GM12878 (cell line): Measurements from ENCODE around the gene FOXL1. TPM values are rescaled to one million over a fixed set of nuclear protein-coding genes. Genes with fewer than 3 reads are reported as not detected.

ENCODE experiments used
- ATAC-seq: fragments of 200-7000 bp; cut with Tn5 transposase; 3 replicates; pipeline ENCODE4 v1.9.1; 2020; ENCODE audit warnings: mild to moderate bottlenecking, moderate library complexity
- BruUV-seq: library from RNA; stranded (reverse); fragments of 400-500 nt; replicated peaks from 2 replicates; lab custom pipeline; 2021; lab: Mats Ljungman, UMichigan
- CTCF ChIA-PET: fragments of 300-600 bp; sonication (Branson Sonifier 250); formaldehyde crosslinking; extraction: SDS; loops from one replicate; lab custom pipeline; 2021; ENCODE audit warnings: inconsistent platforms; lab: Yijun Ruan, JAX
- POLR2A ChIA-PET: fragments of 350-600 bp; formaldehyde crosslinking; extraction: SDS; loops from one replicate; lab custom pipeline; 2021; ENCODE audit warnings: inconsistent platforms; lab: Charles Lee
- RAD21 ChIA-PET: fragments of 300-600 bp; sonication (Branson Sonifier 250); formaldehyde crosslinking; loops from one replicate; lab custom pipeline; 2023; ENCODE audit warnings: antibody characterized with exemption; ENCODE audit not compliant: unreplicated experiment; lab: Charles Lee
- SMC1A ChIA-PET: fragments of 300-600 bp; sonication (Branson Sonifier 250); formaldehyde crosslinking; loops from one replicate; lab custom pipeline; 2023; ENCODE audit not compliant: unreplicated experiment, uncharacterized antibody; lab: Charles Lee
- DNase-seq: peaks from one replicate; pipeline ENCODE4 v3.0.0-alpha.2; 2011; ENCODE audit warnings: low read depth, low spot score
- FAIRE-seq: peaks from 3 replicates; lab custom pipeline; 2011; peaks lifted over from hg19 to GRCh38; lab: Jason Lieb, UNC
- H2AFZ ChIP-seq: 2 replicates; pipeline ENCODE4 v1.6.0; 2011; ENCODE audit warnings: low read depth, low read length, control low read depth; ENCODE audit not compliant: control insufficient read depth
- H3K27ac ChIP-seq: 2 replicates; pipeline ENCODE4 v1.5.1; 2011; ENCODE audit warnings: control low read depth; ENCODE audit not compliant: control insufficient read depth, insufficient read depth
- H3K27me3 ChIP-seq, 2 experiments: replicated peaks in 1 of 2; 2 replicates each; pipeline versions ENCODE4 v1.6.0 to v1.6.1; 2011; ENCODE audit warnings: low read length in 1 of 2; ENCODE audit not compliant: control insufficient read depth in 2 of 2, insufficient read depth in 2 of 2
- H3K36me3 ChIP-seq, 2 experiments: 2 replicates each; pipeline ENCODE4 v1.5.1; 2011; ENCODE audit warnings: low read length in 1 of 2; ENCODE audit not compliant: control insufficient read depth in 2 of 2, insufficient read depth in 2 of 2
- H3K4me1 ChIP-seq: 2 replicates; pipeline ENCODE4 v1.6.1; 2011; ENCODE audit warnings: mild to moderate bottlenecking, low read length, moderate library complexity, mixed read lengths; ENCODE audit not compliant: control insufficient read depth, insufficient read depth
- H3K4me2 ChIP-seq: 2 replicates; pipeline ENCODE4 v1.6.0; 2011; ENCODE audit warnings: control low read depth; ENCODE audit not compliant: control insufficient read depth, insufficient read depth
- H3K4me3 ChIP-seq: fragments of 200-600 bp; sonication (generic); 2 replicates; pipeline ENCODE4 v1.5.1; 2016
- H3K79me2 ChIP-seq: 2 replicates; pipeline ENCODE4 v1.6.0; 2011; ENCODE audit warnings: low read length; ENCODE audit not compliant: control insufficient read depth, insufficient read depth
- H3K9ac ChIP-seq: 2 replicates; pipeline ENCODE4 v1.8.0; 2011; ENCODE audit warnings: low read length, control low read depth, mixed read lengths; ENCODE audit not compliant: control insufficient read depth, insufficient read depth
- H3K9me3 ChIP-seq: replicated peaks from 3 replicates; pipeline ENCODE4 v1.5.1; 2011; ENCODE audit warnings: mild to moderate bottlenecking, low read length; ENCODE audit not compliant: control insufficient read depth, insufficient read depth
- H4K20me1 ChIP-seq: 2 replicates; pipeline ENCODE4 v1.6.0; 2011; ENCODE audit not compliant: control insufficient read depth, insufficient read depth
- DPF2 ChIP-seq: fragments of 450-650 bp; IDR thresholded peaks from 2 replicates; pipeline ENCODE4 v1.6.1; 2017; ENCODE audit warnings: mild to moderate bottlenecking
- MYB ChIP-seq: fragments of 150-350 bp; IDR thresholded peaks from 2 replicates; pipeline ENCODE4 v1.6.1; 2014; ENCODE audit warnings: mild to moderate bottlenecking, low read depth, low read length, borderline replicate concordance
- NBN ChIP-seq: fragments of 450-650 bp; IDR thresholded peaks from 2 replicates; pipeline ENCODE4 v1.6.1; 2016
- NFIC ChIP-seq: IDR thresholded peaks from 2 replicates; pipeline ENCODE4 v1.6.1; 2012; ENCODE audit warnings: low read depth, mild to moderate bottlenecking, inconsistent platforms, low read length, moderate library complexity
- NFXL1 ChIP-seq: fragments of 450-650 bp; IDR thresholded peaks from 2 replicates; pipeline ENCODE4 v1.6.1; 2017; ENCODE audit warnings: antibody characterized with exemption, mild to moderate bottlenecking, borderline replicate concordance
- PAX5 ChIP-seq: IDR thresholded peaks from 2 replicates; pipeline ENCODE4 v1.6.1; 2011; ENCODE audit warnings: low read depth, low read length, borderline replicate concordance
- TAF1 ChIP-seq: IDR thresholded peaks from 2 replicates; pipeline ENCODE4 v1.6.1; 2011; ENCODE audit warnings: mild to moderate bottlenecking, low read depth, low read length, borderline replicate concordance
- ZNF207 ChIP-seq: fragments of 450-650 bp; IDR thresholded peaks from 2 replicates; pipeline ENCODE4 v1.6.1; 2014; ENCODE audit warnings: antibody characterized with exemption, mild to moderate bottlenecking, borderline replicate concordance
- ZNF217 ChIP-seq: fragments of 450-650 bp; IDR thresholded peaks from 2 replicates; pipeline ENCODE4 v1.6.1; 2017; ENCODE audit warnings: antibody characterized with exemption, mild to moderate bottlenecking
- WGBS: methylation state at CpG from one replicate; pipeline ENCODE4 v1.1.6; 2016; ENCODE audit warnings: low lambda C conversion rate; ENCODE audit not compliant: insufficient replicate concordance, insufficient coverage; ENCODE audit errors: missing lambda C conversion rate; 5-methylcytosine and 5-hydroxymethylcytosine counted together
- in situ Hi-C: fragments of 300-500 bp; cut with MboI; formaldehyde crosslinking; loops from 9 replicates; pipeline ENCODE4 v1.14.3; 2018; ENCODE audit warnings: mixed read lengths
- intact Hi-C: fragments of 100-400 bp; cut with micrococcal nuclease; formaldehyde crosslinking; loops from one replicate; pipeline ENCODE4 v1.14.2; 2022; ENCODE audit not compliant: unreplicated experiment
- polyA plus RNA-seq, 11 experiments: library from polyadenylated mRNA; depleted of rRNA in 4 of 11; unstranded in 6 of 11; stranded (reverse) in 5 of 11; fragments of >200 nt; fragmentation: Nextera tagmentation in 4 of 11; fragmentation: Illumina TruSeq in 1 of 11; extraction: Ambion mirVana in 4 of 11; extraction: Trizol in 1 of 11; gene quantifications; 1 replicate in 1 of 11; 2 replicates in 10 of 11; pipeline versions ENCODE4 v1.2.1 to v1.2.3, GENCODE V29; 2011 to 2016; ENCODE audit warnings: inconsistent platforms in 2 of 11, missing spikeins in 2 of 11, low read depth in 1 of 11
- total RNA-seq, 4 experiments: library from RNA; depleted of rRNA in 3 of 4; stranded (reverse); fragments of >200 nt in 3 of 4; fragmentation: Illumina TruSeq in 1 of 4; extraction: Trizol in 1 of 4; gene quantifications; 2 replicates each; pipeline versions ENCODE4 v1.2.1 to v1.2.3, GENCODE V29; 2013 to 2021
- TF ChIP-seq, protein P1 (sequence below): IDR thresholded peaks from 2 replicates; pipeline ENCODE4 v1.6.1; 2011; ENCODE audit warnings: low read depth, low read length, improper control_type of control experiment, borderline replicate concordance
- TF ChIP-seq, protein P2 (sequence below): fragments of 450-650 bp; IDR thresholded peaks from 2 replicates; pipeline ENCODE4 v1.6.1; 2017; ENCODE audit warnings: mild to moderate bottlenecking, moderate library complexity
- TF ChIP-seq, protein P3 (sequence below): IDR thresholded peaks from 2 replicates; pipeline ENCODE4 v1.6.1; 2011; ENCODE audit warnings: mild to moderate bottlenecking, low read depth, low read length, moderate library complexity; ENCODE audit not compliant: insufficient replicate concordance
- TF ChIP-seq, protein P4 (sequence below): fragments of 450-650 bp; conservative IDR thresholded peaks from 2 replicates; pipeline ENCODE4 v1.6.1; 2017; ENCODE audit warnings: mild to moderate bottlenecking, moderate library complexity

FOXL1 gene
- total and polyA plus RNA-seq, 10 of the 15 experiments (the other 5 are each of a cell fraction or from before 2014, with no cell fraction given), result 0.05 TPM; not detected in 9

DNA sequence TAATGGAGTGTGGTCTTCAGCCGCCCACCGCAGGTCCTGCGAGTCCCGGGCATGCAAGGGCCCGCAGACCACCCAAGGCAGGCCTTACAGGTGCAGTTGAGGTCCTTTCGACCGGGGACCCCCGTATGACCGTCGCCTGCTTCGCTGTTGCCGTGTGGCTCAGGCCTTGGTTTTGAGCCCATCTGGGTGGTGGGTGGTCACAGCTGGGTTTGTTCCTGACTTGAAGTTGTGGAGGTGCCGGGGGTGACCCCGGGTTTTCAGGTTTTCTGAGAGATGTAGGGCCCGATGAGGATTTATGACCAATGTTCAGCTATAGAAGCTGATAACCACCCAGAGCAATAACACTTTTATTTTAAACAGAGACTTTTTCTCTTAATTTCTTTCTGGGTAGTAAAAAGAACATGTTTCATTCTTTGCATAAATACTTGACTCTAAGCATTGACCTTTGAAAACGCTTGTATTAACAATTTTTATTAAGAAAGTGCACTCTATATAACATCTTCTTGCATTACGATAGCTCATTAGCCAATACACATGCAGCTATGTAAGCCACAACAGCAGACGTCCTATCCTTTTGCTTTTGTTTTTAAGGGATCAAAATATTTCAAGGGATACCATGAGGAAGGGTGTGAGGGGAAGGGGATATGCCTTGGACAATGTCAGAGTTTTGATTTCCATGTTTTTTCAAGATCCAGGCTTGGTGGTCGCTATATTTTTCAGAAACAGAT is 1.9 kb downstream of the FOXL1 start (continued):
- TF ChIP-seq, protein P1, sequence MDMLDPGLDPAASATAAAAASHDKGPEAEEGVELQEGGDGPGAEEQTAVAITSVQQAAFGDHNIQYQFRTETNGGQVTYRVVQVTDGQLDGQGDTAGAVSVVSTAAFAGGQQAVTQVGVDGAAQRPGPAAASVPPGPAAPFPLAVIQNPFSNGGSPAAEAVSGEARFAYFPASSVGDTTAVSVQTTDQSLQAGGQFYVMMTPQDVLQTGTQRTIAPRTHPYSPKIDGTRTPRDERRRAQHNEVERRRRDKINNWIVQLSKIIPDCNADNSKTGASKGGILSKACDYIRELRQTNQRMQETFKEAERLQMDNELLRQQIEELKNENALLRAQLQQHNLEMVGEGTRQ, result no peak
- TF ChIP-seq, all 136 proteins: peak for 0

DNA sequence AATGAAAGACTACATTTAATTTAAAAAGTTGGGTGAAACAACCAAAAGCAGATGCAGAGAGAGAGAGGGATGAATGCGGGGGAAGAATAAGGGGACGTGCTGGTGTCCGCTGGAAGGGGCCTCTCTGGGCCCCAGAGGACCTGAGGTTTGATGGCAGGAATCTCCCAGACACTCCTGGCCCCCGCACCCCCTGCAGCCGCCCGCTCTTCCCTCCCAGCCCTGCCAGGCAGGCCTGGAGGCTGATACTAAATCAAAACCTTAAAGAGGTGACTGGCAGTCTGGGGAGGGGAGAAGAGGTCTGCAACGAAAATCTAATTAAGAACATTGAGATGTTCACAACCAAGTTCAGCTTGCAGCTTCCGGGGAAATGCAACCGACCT is 2.4 kb downstream of the FOXL1 start:
- H3K79me2 ChIP-seq, result no peaks in the 10 kb centered on the region
- no peaks in the 10 kb centered on the region for H3K36me3 ChIP-seq
- FAIRE-seq, result no peak
- peaks cover 0 to 4% of the 10 kb centered on the region in 2 experiments; a peak in 3 of 4 replicates for H3K27me3 ChIP-seq
- no peaks in the 10 kb centered on the region for H3K9me3 ChIP-seq
- H3K9ac ChIP-seq, result no peak overlapping the region
- ATAC-seq, result no peak
- H2AFZ ChIP-seq, result no peak overlapping the region
- no peaks in the 10 kb centered on the region for H4K20me1 ChIP-seq
- CTCF ChIA-PET, result no interaction called here
- H3K4me2 ChIP-seq, result no peak overlapping the region
- RAD21 ChIA-PET, result interaction anchor here (1.0 kb wide), 1 partner anchor 76 kb away, joined by 3 read pairs; no protein-coding TSS in a partner anchor
- WGBS, result 32% methylated on average over 9 of the region's 9 CpGs
- DNase-seq, result no peak
- POLR2A ChIA-PET, result no interaction called here
- H3K4me1 ChIP-seq, result no peaks in the 10 kb centered on the region
- SMC1A ChIA-PET, result interaction anchor here (1.4 to 1.8 kb wide), 2 partner anchors 10 to 16 kb away, joined by 3 to 7 read pairs; no protein-coding TSS in a partner anchor
- no peak overlapping the region for H3K4me3 ChIP-seq
- BruUV-seq, result no TSS peak
- no peak overlapping the region for H3K27ac ChIP-seq
- in situ Hi-C loops (no loop called here), intact Hi-C loops (no loop called here)
- TF ChIP-seq, protein P2, sequence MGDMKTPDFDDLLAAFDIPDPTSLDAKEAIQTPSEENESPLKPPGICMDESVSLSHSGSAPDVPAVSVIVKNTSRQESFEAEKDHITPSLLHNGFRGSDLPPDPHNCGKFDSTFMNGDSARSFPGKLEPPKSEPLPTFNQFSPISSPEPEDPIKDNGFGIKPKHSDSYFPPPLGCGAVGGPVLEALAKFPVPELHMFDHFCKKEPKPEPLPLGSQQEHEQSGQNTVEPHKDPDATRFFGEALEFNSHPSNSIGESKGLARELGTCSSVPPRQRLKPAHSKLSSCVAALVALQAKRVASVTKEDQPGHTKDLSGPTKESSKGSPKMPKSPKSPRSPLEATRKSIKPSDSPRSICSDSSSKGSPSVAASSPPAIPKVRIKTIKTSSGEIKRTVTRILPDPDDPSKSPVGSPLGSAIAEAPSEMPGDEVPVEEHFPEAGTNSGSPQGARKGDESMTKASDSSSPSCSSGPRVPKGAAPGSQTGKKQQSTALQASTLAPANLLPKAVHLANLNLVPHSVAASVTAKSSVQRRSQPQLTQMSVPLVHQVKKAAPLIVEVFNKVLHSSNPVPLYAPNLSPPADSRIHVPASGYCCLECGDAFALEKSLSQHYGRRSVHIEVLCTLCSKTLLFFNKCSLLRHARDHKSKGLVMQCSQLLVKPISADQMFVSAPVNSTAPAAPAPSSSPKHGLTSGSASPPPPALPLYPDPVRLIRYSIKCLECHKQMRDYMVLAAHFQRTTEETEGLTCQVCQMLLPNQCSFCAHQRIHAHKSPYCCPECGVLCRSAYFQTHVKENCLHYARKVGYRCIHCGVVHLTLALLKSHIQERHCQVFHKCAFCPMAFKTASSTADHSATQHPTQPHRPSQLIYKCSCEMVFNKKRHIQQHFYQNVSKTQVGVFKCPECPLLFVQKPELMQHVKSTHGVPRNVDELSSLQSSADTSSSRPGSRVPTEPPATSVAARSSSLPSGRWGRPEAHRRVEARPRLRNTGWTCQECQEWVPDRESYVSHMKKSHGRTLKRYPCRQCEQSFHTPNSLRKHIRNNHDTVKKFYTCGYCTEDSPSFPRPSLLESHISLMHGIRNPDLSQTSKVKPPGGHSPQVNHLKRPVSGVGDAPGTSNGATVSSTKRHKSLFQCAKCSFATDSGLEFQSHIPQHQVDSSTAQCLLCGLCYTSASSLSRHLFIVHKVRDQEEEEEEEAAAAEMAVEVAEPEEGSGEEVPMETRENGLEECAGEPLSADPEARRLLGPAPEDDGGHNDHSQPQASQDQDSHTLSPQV, result no peak
- TF ChIP-seq, protein P3, sequence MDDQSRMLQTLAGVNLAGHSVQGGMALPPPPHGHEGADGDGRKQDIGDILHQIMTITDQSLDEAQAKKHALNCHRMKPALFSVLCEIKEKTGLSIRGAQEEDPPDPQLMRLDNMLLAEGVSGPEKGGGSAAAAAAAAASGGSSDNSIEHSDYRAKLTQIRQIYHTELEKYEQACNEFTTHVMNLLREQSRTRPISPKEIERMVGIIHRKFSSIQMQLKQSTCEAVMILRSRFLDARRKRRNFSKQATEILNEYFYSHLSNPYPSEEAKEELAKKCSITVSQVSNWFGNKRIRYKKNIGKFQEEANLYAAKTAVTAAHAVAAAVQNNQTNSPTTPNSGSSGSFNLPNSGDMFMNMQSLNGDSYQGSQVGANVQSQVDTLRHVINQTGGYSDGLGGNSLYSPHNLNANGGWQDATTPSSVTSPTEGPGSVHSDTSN, result no peak
- no peak for TF ChIP-seq DPF2
- TF ChIP-seq NBN, result no peak
- no peak for TF ChIP-seq NFIC
- no peak for TF ChIP-seq ZNF207
- TF ChIP-seq NFXL1, result no peak
- TF ChIP-seq TAF1, result no peak
- TF ChIP-seq ZNF217, result no peak
- TF ChIP-seq PAX5, result no peak
- TF ChIP-seq, protein P4, sequence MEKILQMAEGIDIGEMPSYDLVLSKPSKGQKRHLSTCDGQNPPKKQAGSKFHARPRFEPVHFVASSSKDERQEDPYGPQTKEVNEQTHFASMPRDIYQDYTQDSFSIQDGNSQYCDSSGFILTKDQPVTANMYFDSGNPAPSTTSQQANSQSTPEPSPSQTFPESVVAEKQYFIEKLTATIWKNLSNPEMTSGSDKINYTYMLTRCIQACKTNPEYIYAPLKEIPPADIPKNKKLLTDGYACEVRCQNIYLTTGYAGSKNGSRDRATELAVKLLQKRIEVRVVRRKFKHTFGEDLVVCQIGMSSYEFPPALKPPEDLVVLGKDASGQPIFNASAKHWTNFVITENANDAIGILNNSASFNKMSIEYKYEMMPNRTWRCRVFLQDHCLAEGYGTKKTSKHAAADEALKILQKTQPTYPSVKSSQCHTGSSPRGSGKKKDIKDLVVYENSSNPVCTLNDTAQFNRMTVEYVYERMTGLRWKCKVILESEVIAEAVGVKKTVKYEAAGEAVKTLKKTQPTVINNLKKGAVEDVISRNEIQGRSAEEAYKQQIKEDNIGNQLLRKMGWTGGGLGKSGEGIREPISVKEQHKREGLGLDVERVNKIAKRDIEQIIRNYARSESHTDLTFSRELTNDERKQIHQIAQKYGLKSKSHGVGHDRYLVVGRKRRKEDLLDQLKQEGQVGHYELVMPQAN, result no peak
- TF ChIP-seq MYB, result no peak
